SU-DHL-6 (cell line): ENCODE measurements around the gene ZNF772.

ENCODE experiments used
- CTCF ChIP-seq: fragments of 200-600 bp; sonication (generic); IDR thresholded peaks from one replicate; pipeline ENCODE4 v1.5.1; 2017; ENCODE audit warnings: antibody characterized with exemption, mild to moderate bottlenecking, low read length, moderate library complexity; ENCODE audit not compliant: insufficient read depth, poor library complexity, severe bottlenecking
- EZH2phosphoT487 ChIP-seq: fragments of 200-600 bp; sonication (generic), shearing (Covaris generic); conservative IDR thresholded peaks from 2 replicates; pipeline ENCODE4 v1.6.1; 2018; ENCODE audit warnings: mild to moderate bottlenecking, antibody characterized with exemption, low read length, moderate library complexity, mixed read lengths

GRCh38 chr19:57443121-57443696 is 34.2 kb downstream of the ZNF772 start:
- TF ChIP-seq CTCF: no peak
- no peak for TF ChIP-seq EZH2phosphoT487
